ENCODE measurements around the gene PHETA2. TPM values are rescaled to one million over a fixed set of nuclear protein-coding genes. Genes with fewer than 3 reads are reported as not detected.
"Not testable (repeated sequence)": the region's sequence is repeated elsewhere in the genome, so short reads cannot be mapped to it uniquely, and the experiment has no call there.

The PHETA2 gene
- total RNA-seq, 1 experiment from 2014 or later = 0.04 TPM

GRCh38 chr22:42116848-42117424, 42.9 kb downstream of the PHETA2 start:
- intact Hi-C loops (cut with micrococcal nuclease) = no loop called here
- H3F3A ChIP-seq (ENCODE audit: low read length, unreplicated experiment) = no peaks in the 10 kb centered on the region
- H3K27me3 ChIP-seq (ENCODE audit: low read length) = no peaks in the 10 kb centered on the region
- H3K4me3 ChIP-seq (ENCODE audit: low read length) = no peak overlapping the region
- H3K79me2 ChIP-seq (ENCODE audit: low read length) = no peaks in the 10 kb centered on the region
- TF ChIP-seq EZH2 (IDR thresholded peaks at IDR 0.05; ENCODE audit: low read length, unreplicated experiment) = no peak
- TF ChIP-seq EZH2phosphoT487 (IDR thresholded peaks at IDR 0.05; ENCODE audit: borderline replicate concordance, low read length) = no peak
- TF ChIP-seq CTCF (conservative IDR thresholded peaks at IDR 0.05; ENCODE audit: low read depth, low read length) = no peak
- ChIA-PET POLR2A (ENCODE audit: unreplicated experiment) (no interaction called here), CTCF (no interaction called here)
- H2AFZ ChIP-seq (ENCODE audit: low read length) = no peak overlapping the region
- H3K9me3 ChIP-seq (ENCODE audit: low read length) = no peaks in the 10 kb centered on the region
- no peaks in the 10 kb centered on the region for H3K4me1 ChIP-seq (ENCODE audit: insufficient read depth, low read length)
- no peak overlapping the region for H3K4me2 ChIP-seq (ENCODE audit: low read length)
- H3K9ac ChIP-seq (ENCODE audit: low read length) = no peak overlapping the region
- no peaks in the 10 kb centered on the region for H3K9me2 ChIP-seq (replicated peaks; ENCODE audit: low read length)
- H3K27ac ChIP-seq (ENCODE audit: low read length) = no peak overlapping the region
- no peak for DNase-seq
- H3K36me3 ChIP-seq (ENCODE audit: low read depth, low read length) = no peaks in the 10 kb centered on the region; the same call in 1 of the 2 replicates
- BruUV-seq (replicated peaks) = no TSS peak
- no peaks in the 10 kb centered on the region for H4K20me1 ChIP-seq (ENCODE audit: low read length)
- no peak for ATAC-seq

GRCh38 chr22:42120231-42121021, 46.4 kb downstream of the PHETA2 start:
- BruUV-seq (replicated peaks); H3K79me2 ChIP-seq (ENCODE audit: low read length); H3K27ac ChIP-seq (ENCODE audit: low read length); intact Hi-C loops (cut with micrococcal nuclease); H3K9me2 ChIP-seq (replicated peaks; ENCODE audit: low read length); H4K20me1 ChIP-seq (ENCODE audit: low read length); ATAC-seq; H3K9me3 ChIP-seq (ENCODE audit: low read length); H3K9ac ChIP-seq (ENCODE audit: low read length); H3K36me3 ChIP-seq (ENCODE audit: low read depth, low read length); H3K4me2 ChIP-seq (ENCODE audit: low read length); H3F3A ChIP-seq (ENCODE audit: low read length, unreplicated experiment); H3K4me1 ChIP-seq (ENCODE audit: insufficient read depth, low read length); DNase-seq; H3K27me3 ChIP-seq (ENCODE audit: low read length); H2AFZ ChIP-seq (ENCODE audit: low read length); H3K4me3 ChIP-seq (ENCODE audit: low read length); CTCF ChIA-PET; POLR2A ChIA-PET (ENCODE audit: unreplicated experiment): not testable (repeated sequence)

GRCh38 chr22:42123529-42123928, 49.5 kb downstream of the PHETA2 start:
- H2AFZ ChIP-seq (ENCODE audit: low read length); H3K9me2 ChIP-seq (replicated peaks; ENCODE audit: low read length); H3K9ac ChIP-seq (ENCODE audit: low read length); H3K27me3 ChIP-seq (ENCODE audit: low read length); H3K27ac ChIP-seq (ENCODE audit: low read length); BruUV-seq (replicated peaks); H3K4me3 ChIP-seq (ENCODE audit: low read length); ATAC-seq; H3K36me3 ChIP-seq (ENCODE audit: low read depth, low read length); H3K4me1 ChIP-seq (ENCODE audit: insufficient read depth, low read length); H3K79me2 ChIP-seq (ENCODE audit: low read length); intact Hi-C loops (cut with micrococcal nuclease); H3K4me2 ChIP-seq (ENCODE audit: low read length); H3K9me3 ChIP-seq (ENCODE audit: low read length); DNase-seq; H4K20me1 ChIP-seq (ENCODE audit: low read length); CTCF ChIA-PET; H3F3A ChIP-seq (ENCODE audit: low read length, unreplicated experiment); POLR2A ChIA-PET (ENCODE audit: unreplicated experiment): not testable (repeated sequence)

All from PC-3 (cell line).